Smooth muscle cell (in vitro differentiated cells): ENCODE results near the gene CHRNA7. TPM values are rescaled to one million over a fixed set of nuclear protein-coding genes. Genes with fewer than 3 reads are reported as not detected.

ENCODE experiments used
- DNase-seq: peaks from one replicate; lab custom pipeline; 2025; ENCODE audit not compliant: unreplicated experiment; lab: John Stamatoyannopoulos, UW
- H2AFZ ChIP-seq: fragments of 200-600 bp; sonication (generic); 2 replicates; pipeline ENCODE4 v1.6.0; 2016; ENCODE audit warnings: antibody characterized with exemption, low read depth, mild to moderate bottlenecking
- H3F3A ChIP-seq: fragments of 200-600 bp; sonication (generic); 2 replicates; pipeline ENCODE4 v1.6.0; 2017; ENCODE audit warnings: antibody characterized with exemption, low read depth
- H3K27ac ChIP-seq: fragments of 200-600 bp; sonication (generic); 2 replicates; pipeline ENCODE4 v1.5.1; 2016; ENCODE audit warnings: low read depth, mild to moderate bottlenecking
- H3K27me3 ChIP-seq: fragments of 200-600 bp; sonication (generic); 2 replicates; pipeline ENCODE4 v1.6.1; 2016; ENCODE audit warnings: low read depth, mild to moderate bottlenecking
- H3K36me3 ChIP-seq: fragments of 200-600 bp; sonication (generic); 2 replicates; pipeline ENCODE4 v1.5.1; 2016; ENCODE audit warnings: low read depth
- H3K4me1 ChIP-seq: fragments of 200-600 bp; sonication (generic); 2 replicates; pipeline ENCODE4 v1.5.1; 2016; ENCODE audit warnings: low read depth
- H3K4me2 ChIP-seq: fragments of 200-600 bp; sonication (generic); 2 replicates; pipeline ENCODE4 v1.6.0; 2016; ENCODE audit warnings: mild to moderate bottlenecking
- H3K4me3 ChIP-seq: fragments of 200-600 bp; sonication (generic); 2 replicates; pipeline ENCODE4 v1.5.1; 2016; ENCODE audit warnings: mild to moderate bottlenecking
- H3K79me2 ChIP-seq: fragments of 200-600 bp; sonication (generic); 2 replicates; pipeline ENCODE4 v1.6.0; 2016; ENCODE audit warnings: low read depth, mild to moderate bottlenecking
- H3K9ac ChIP-seq: fragments of 200-600 bp; sonication (generic); 2 replicates; pipeline ENCODE4 v1.6.0; 2016; ENCODE audit warnings: low read depth
- H3K9me3 ChIP-seq: fragments of 200-600 bp; sonication (generic); replicated peaks from 2 replicates; pipeline ENCODE4 v1.5.1; 2016; ENCODE audit warnings: low read depth
- H4K20me1 ChIP-seq: fragments of 200-600 bp; sonication (generic); 2 replicates; pipeline ENCODE4 v1.6.0; 2016; ENCODE audit warnings: low read depth
- WGBS: methylation state at CpG from one replicate; pipeline ENCODE4 v1.1.7; 2016; ENCODE audit warnings: low lambda C conversion rate; 5-methylcytosine and 5-hydroxymethylcytosine counted together
- polyA plus RNA-seq: library from polyadenylated mRNA; unstranded; fragments of >200 nt; fragmentation: Nextera tagmentation; extraction: Ambion mirVana; gene quantifications from 2 replicates; pipeline ENCODE4 v1.2.1, GENCODE V29; 2016
- total RNA-seq: library from RNA; depleted of rRNA; stranded (reverse); fragments of >200 nt; gene quantifications from 2 replicates; pipeline ENCODE4 v1.2.3, GENCODE V29; 2014
- TF ChIP-seq, protein P1 (sequence below): fragments of 200-600 bp; sonication (generic); IDR thresholded peaks from 2 replicates; pipeline ENCODE4 v1.5.1; 2017; ENCODE audit warnings: borderline replicate concordance, mild to moderate bottlenecking, antibody characterized with exemption; ENCODE audit not compliant: insufficient read depth, poor library complexity, severe bottlenecking

Gene CHRNA7
- total and polyA plus RNA-seq, 2 experiments from 2014 or later = 1.2 to 2.5 TPM

DNA sequence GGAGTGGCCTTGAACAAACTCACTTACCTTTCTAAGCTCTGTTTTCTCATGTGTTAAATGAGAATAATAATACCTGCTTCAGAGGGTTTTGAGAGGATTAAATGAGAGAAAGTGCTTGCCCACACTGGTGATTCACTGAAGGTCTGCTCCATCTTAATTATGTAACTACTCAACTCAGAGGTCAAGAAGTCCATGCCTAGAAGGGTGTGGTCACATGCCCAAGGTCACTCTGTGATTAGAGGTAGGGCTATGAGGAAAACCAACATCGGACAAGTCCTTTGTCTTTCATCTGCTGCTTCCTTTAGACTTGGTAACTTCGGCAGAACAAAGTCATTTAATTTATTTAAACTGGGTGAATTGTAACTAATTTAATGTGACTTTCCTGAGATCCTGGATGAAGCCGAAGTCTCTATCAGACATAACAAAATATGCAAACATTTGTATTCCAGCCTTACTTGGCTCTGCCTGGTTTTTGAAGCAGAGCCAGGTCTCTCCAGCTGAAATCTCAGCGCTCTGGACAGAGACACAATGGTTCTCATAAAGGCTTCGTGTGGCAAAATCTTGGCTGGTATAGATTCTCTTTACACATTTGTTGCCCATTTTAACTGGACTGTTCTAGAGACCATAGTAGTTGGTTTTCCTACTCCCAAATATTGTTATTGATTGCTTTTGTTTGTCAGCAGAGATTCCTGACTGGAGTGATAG lies 3.0 kb downstream of the CHRNA7 start:
- Histone ChIP-seq H3K27me3 (peaks cover 61% of the 10 kb centered on the region), H3K4me2 (no peak overlapping the region), H3K9ac (no peak overlapping the region), H3K27ac (no peak overlapping the region), H2AFZ (no peak overlapping the region), H3K4me1 (peaks cover 5% of the 10 kb centered on the region), H3K9me3 (no peaks in the 10 kb centered on the region), H3K79me2 (no peaks in the 10 kb centered on the region), H3F3A (no peaks in the 10 kb centered on the region), H3K4me3 (no peak overlapping the region), H4K20me1 (no peaks in the 10 kb centered on the region), H3K36me3 (no peaks in the 10 kb centered on the region)
- WGBS = 92% methylated on average over 5 of the region's 5 CpGs
- DNase-seq = no peak
- TF ChIP-seq, protein P1, sequence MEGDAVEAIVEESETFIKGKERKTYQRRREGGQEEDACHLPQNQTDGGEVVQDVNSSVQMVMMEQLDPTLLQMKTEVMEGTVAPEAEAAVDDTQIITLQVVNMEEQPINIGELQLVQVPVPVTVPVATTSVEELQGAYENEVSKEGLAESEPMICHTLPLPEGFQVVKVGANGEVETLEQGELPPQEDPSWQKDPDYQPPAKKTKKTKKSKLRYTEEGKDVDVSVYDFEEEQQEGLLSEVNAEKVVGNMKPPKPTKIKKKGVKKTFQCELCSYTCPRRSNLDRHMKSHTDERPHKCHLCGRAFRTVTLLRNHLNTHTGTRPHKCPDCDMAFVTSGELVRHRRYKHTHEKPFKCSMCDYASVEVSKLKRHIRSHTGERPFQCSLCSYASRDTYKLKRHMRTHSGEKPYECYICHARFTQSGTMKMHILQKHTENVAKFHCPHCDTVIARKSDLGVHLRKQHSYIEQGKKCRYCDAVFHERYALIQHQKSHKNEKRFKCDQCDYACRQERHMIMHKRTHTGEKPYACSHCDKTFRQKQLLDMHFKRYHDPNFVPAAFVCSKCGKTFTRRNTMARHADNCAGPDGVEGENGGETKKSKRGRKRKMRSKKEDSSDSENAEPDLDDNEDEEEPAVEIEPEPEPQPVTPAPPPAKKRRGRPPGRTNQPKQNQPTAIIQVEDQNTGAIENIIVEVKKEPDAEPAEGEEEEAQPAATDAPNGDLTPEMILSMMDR = no peak

DNA sequence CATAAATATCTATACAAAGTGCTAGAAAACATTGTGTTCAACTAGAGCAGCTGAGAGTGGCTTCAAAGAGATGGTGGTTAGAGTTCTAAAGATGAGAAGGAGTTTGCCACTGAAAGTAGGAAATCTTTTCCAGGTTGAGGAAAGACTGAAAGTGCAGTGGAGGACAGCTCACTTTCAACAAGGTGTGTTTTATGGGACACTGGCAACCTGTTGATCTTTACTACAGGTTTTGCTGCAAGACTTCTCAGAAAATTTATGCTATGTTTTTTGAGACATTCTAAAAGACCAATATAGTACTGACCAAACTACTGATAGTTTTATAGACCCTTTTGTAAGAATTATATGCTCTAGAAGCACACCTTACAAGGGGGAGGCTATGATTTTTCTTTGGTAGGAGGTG lies 3.8 kb downstream of the CHRNA7 start:
- no peaks in the 10 kb centered on the region for H3K79me2 ChIP-seq
- no peak for DNase-seq
- H3K4me1 ChIP-seq = peaks cover 5% of the 10 kb centered on the region
- H3K4me3 ChIP-seq = no peak overlapping the region
- no peaks in the 10 kb centered on the region for H3F3A ChIP-seq
- no peaks in the 10 kb centered on the region for H3K9me3 ChIP-seq
- H3K36me3 ChIP-seq = no peaks in the 10 kb centered on the region
- H3K27ac ChIP-seq = no peak overlapping the region
- no peak overlapping the region for H3K9ac ChIP-seq
- TF ChIP-seq, protein P1 = no peak
- no peaks in the 10 kb centered on the region for H4K20me1 ChIP-seq
- no peak overlapping the region for H3K4me2 ChIP-seq
- no peak overlapping the region for H2AFZ ChIP-seq
- H3K27me3 ChIP-seq = peaks cover 53% of the 10 kb centered on the region

DNA sequence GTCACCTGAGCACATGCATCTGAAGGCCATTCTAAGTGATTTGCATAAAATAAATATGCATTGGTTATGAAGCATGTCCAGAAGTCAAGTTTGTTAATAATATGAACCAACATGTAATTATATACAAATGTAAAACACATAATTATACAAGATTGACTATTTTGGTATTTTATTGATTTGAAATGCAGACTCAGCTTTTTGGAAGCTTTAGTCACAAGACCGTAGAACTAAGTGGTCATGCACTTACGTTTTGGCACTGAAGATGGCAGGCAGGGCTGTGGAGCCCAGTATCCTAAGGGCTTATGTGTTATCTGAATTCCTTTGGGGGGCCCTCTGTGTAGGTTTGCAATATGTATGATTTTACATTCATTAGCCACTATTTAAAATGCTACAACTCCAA lies 5.0 kb downstream of the CHRNA7 start:
- Histone ChIP-seq H3K4me3 (no peak overlapping the region), H2AFZ (no peak overlapping the region), H4K20me1 (no peaks in the 10 kb centered on the region), H3K4me2 (no peak overlapping the region), H3K9ac (no peak overlapping the region), H3K79me2 (no peaks in the 10 kb centered on the region), H3F3A (no peaks in the 10 kb centered on the region), H3K27ac (no peak overlapping the region), H3K9me3 (no peaks in the 10 kb centered on the region), H3K4me1 (peaks cover 5% of the 10 kb centered on the region), H3K27me3 (peaks cover 45% of the 10 kb centered on the region), H3K36me3 (no peaks in the 10 kb centered on the region)
- 83% methylated on average over 2 of the region's 2 CpGs for WGBS
- TF ChIP-seq, protein P1 = no peak
- no peak for DNase-seq

DNA sequence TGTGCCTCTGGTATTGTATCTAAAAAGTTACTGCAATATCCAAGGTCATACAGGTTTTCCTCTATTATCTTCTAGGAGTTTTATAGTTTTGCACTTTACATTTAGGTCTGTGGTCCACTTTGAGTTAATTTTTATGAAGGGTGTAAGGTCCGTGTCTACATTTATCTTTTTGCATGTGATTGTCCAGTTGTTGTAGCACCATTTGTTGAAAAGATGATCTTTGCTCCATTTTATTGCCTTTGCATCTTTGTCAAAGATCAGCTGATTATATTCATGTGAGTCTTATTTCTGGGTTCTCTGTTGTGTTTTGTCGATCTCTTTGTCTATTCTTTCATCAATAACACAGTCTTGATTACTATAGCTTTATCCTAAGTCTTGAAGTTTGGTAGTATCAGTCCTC lies 6.7 kb downstream of the CHRNA7 start:
- WGBS = 93% methylated on average over 2 of the region's 2 CpGs
- TF ChIP-seq, protein P1 = no peak
- Histone ChIP-seq H3K4me1 (no peaks in the 10 kb centered on the region), H4K20me1 (no peaks in the 10 kb centered on the region), H3K36me3 (no peaks in the 10 kb centered on the region), H3F3A (no peaks in the 10 kb centered on the region), H3K9me3 (no peaks in the 10 kb centered on the region), H3K4me3 (no peak overlapping the region), H3K4me2 (no peak overlapping the region), H2AFZ (no peak overlapping the region), H3K27ac (no peak overlapping the region), H3K79me2 (no peaks in the 10 kb centered on the region), H3K27me3 (peaks cover 30% of the 10 kb centered on the region), H3K9ac (no peak overlapping the region)
- DNase-seq = no peak
